NK-92 treated with Interleukin-12 subunit alpha and Interleukin-12 subunit beta, amount 100 ng/mL, for 24 hours (cell line): ENCODE data around the gene IL16.

Experiments
- DNase-seq: peaks from one replicate; lab custom pipeline; 2025; lab: John Stamatoyannopoulos, UW

Gene IL16

DNA sequence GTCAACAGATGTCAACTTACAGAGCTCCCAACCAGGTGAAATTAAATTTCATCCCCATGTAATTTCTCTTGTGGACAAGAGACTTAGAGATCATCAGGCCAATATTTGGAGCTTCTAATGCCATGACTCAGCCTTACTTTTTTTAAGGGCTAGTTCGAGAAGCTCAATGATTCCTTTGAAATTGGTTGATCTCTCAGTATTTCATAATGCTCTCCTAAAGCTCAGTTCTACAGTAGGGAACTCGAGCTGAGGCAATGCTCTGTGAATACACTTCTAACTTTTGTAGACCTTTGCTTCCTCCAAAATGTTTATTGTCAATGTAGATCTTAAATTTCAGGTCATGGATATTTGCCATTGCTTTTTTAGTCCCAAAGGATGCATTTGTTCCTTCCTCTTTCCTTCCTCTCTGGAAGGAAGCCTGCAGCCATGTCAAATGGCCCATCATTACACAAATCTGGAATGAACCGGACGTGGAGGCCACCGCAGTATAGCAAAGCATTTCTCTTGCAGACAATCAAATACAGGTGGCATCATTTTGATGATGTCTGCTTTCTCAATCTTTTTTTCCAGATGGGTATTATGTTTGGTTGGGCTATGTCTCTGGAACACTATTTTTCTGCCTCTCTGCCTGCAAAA lies 98.9 kb downstream of the IL16 start:
- no peak for DNase-seq

DNA sequence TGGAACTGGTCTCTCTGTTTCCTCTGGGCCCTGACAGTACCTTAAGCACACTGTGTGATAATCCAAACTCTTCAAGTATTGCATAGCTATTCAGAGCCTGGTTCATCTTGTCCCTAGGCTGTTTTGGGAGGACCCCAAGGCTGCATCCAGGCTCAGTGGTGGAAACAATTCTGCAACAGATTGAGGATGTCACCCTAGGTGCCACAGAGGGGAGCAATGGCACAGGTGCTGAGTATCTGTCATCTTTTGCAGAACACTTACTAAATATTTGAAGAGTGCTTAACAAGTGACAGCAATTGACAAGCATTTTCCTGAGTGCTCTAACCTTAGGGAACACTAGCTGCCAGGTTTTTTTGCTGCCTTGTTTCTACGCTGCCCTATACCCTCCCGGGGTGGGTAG lies 99.5 kb downstream of the IL16 start:
- DNase-seq, result no peak

DNA sequence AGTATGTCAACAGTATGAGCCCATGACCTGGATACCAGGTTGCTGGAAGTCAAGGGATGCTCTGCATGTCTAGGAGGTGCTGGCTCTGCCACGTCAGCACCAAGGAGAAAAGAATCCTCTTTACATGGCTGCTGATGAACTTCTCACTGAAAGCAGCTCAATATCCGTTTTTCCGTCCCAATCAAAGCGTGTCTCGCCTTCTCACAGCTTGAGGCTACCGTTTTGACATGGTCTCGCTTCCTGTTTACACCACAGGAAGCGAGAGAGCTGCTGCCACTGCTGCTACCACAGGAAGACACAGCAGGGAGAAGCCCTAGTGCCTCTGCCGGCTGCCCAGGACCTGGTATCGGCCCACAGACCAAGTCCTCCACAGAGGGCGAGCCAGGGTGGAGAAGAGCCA lies 100.0 kb downstream of the IL16 start:
- peak; percentile 78 for DNase-seq

DNA sequence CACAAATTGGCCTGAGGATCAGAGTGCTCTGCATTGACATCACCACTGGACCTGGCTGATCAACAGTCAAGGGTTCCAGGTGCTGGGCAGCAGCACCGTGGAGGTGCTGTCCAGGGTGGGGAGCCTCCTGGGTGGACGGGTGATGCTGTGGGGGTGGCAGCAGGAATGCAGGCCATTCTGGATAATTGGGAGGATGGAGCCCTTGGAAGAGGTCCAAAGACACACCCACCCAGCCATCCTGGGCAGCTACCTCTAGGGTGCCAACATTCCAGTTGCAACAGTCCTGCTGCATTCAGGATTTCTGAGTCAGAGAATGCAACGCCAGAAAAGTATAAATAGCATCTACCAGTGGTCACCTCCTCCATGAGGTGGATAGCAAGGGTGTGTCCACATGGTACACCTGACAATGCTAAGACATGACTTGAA lies 100.5 kb downstream of the IL16 start:
- DNase-seq, result no peak

GRCh38 chr15:81297603-81298575 lies 101.2 kb downstream of the IL16 start:
- no peak for DNase-seq

GRCh38 chr15:81298611-81299010 lies 101.9 kb downstream of the IL16 start:
- DNase-seq, result no peak

DNA sequence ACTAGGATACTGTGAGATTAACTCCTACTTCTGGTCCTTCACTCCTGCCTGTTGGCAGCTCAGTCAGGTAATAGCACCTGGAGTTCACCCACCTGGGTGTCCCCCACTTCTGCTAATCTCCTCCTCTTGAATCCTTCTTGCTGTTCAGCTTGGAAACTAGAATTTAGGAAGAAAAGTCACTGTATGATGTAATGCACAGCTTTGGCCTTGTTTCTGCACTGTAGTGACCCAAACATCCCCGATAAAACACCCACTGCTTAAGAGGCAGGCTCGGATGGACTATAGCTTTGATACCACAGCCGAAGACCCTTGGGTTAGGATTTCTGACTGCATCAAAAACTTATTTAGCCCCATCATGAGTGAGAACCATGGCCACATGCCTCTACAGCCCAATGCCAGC lies 102.5 kb downstream of the IL16 start:
- no peak for DNase-seq

- DNase-seq, result no peak
These were observed 103.1 kb downstream of the IL16 start for GRCh38 chr15:81299630-81300273.

DNA sequence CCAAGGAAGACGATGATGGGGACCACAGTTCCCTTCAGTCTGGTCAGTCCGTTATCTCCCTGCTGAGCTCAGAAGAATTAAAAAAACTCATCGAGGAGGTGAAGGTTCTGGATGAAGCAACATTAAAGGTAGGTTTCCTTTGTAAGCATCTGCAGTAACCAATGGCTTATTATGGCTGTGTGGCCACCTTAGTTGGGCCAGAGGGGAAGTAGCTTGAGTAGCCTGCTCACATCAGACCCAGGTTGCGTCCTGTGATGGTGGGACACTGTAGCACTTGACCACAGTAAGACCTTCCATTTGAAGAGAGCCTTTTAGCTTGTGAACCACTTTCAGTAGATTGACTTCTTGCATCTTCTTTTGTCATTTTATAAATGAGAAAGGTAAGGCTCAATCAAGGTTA lies 104.7 kb downstream of the IL16 start:
- no peak for DNase-seq

- DNase-seq, result peak; percentile 23
These were observed 105.2 kb downstream of the IL16 start for GRCh38 chr15:81301815-81302399.

DNA sequence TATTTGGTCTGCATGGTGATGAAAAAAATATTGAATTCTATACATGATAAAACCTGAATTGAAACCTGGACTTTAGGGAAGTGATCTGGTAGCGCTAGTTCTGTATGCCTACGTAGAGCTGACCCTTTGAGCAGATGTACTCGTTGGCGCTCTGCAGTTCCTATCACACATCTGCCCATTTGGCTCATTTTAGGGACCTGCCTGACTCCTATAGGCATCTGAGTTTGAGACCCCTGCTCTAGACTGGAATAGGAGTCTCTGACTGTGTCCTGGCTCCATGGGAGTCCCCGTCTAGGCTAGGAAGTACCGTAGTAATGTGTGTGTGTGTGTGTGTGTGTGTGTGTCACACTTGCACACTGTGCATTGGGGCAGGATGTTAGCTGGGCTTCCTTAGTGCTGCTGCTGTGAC lies 106.0 kb downstream of the IL16 start:
- DNase-seq, result no peak

GRCh38 chr15:81303244-81304225 lies 106.9 kb downstream of the IL16 start:
- no peak for DNase-seq

GRCh38 chr15:81304226-81304625 lies 107.5 kb downstream of the IL16 start:
- DNase-seq, result no peak

DNA sequence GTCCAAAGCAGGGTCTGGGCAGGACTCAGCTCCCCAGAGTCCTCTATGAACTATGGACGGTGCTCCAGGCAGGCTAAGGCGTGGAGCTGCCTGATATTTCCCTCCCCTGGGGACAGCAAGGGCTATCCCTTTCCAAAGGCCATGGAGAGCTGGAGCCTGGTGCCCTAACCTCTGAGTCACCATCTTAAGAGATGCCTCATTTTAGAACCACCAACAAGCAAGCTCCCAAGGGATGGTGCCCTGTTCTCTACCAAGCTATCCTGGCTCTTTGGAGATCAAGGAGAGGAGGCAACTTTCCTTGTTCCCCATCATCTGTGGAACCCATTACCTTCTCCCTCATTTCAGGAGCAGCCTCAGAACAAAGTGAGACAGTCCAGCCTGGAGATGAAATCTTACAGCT lies 111.6 kb downstream of the IL16 start:
- no peak for DNase-seq

GRCh38 chr15:81309647-81310450 lies 113.2 kb downstream of the IL16 start:
- DNase-seq, result no peak

- no peak for DNase-seq
These were observed 113.8 kb downstream of the IL16 start for GRCh38 chr15:81310480-81310879.

DNA sequence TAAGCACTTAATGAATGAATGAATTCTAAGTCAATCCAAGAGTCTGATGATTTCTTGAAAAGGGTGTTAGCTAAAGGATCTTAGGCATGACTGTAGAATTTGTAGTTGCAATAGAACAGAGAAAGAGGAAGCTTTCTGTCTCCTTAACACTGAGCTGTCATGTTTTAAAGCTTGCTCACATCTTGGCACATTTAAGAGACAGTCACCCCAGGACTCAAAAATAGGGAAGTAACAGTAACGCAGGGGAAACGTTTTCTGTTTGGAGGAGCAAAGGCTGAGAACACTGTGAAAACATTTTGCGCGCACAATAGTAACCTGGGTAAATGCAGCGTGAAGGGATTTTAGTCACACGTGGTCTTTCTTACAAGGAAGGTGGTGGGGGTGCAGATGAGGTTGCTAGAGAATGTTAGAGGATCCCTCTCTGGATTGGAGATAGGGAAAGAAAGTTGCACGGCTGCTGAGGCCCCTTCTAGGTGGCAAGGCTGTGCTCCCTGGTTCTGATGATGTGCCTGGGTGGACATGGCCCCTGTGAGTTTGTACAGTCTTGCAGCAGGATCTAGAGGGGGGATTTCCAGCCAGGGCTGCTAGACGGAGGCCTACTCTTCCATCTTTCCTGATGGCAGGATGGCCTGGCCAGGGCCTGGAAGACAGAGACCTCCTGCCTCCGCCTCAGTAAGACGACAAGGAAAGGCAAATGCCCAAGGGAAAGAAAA lies 115.2 kb downstream of the IL16 start:
- no peak for DNase-seq

DNA sequence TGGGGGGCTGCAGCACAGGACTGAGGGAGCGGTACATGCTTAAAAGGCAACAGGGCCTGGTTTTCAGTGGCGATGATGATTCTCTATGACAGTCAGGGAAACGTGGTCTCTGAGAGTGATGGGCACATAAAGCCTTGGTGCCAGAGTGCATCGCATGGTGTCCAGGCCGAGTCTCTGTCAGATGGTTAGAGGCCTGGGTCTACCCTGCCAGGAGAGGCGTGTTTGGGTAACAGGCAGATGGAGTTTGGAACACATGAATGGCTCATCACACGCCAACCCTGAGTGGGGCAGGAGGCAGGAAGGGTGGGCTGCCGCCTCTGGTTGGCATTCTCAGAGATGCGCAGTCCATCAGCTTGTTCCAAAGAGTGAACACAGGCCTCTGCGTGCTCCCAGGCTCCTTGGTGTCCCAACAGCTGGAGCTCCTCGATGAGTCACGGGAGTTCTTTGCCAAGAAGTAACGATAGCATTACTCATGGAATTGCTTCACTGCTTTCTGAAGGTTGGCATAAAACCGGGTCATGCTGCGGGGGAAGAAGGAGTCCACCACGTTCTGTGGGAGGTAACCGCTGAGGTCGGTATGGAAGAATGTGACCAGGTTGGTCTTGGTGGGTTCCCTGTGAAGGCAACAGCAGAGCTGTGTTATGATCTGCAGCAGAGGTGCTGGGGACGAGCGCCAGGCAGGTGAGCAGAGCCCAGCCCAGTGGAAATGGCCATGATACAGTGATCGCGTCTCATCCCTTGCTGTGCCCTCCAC lies 116.3 kb downstream of the IL16 start:
- DNase-seq, result no peak

GRCh38 chr15:81313686-81314085 lies 117.0 kb downstream of the IL16 start:
- no peak for DNase-seq
